ENCODE results near the gene IRF5. TPM values are rescaled to one million over a fixed set of nuclear protein-coding genes. Genes with fewer than 3 reads are reported as not detected.

Gene IRF5
- total RNA-seq, 1 experiment from 2014 or later: 0.74 TPM

DNA sequence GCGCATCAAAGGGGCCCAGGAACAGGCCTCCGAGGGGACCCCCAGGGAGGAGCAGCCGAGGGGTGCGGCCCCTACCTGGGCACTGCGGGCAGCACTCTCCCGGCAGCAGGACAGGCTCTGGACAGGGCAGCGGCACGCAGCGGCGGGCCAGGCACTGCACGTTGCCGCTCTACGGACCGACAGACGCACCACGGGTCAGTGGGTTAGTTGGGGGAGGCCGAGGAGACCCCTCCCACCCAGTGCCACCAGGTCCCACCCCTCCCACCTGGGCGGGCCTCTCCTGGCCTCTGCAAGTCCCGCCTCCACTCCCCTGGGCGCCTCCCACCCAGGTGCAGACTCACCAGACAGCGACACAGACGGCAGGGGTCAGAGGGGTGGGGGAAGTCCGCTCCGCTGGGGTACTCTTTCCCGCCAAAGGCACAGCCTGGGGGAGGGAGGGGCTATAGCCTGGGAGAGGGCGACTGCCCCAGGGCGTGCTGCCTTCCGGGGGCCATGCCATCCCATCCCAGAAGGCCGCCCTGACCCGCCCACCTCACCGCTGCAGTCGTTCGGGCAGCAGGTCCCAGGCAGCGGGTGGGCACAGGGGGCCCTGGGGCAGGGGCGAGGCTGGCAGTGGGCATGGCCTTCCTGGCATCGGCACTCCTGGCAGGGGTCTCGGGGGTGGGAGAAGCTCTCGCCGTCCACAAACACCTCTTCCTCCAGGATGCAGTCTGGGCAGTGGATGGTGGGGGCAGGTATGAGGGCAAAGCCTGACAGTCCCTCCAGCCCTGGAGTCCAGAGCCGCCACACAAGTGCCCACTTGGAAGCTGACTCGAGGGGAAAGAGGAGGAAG is 46.4 kb upstream of the IRF5 start:
- Histone ChIP-seq H4K20me1 (ENCODE audit: control insufficient read depth, insufficient read depth, insufficient read length) (no peaks in the 10 kb centered on the region), H3K27me3 (ENCODE audit: insufficient read depth, low read length) (no peaks in the 10 kb centered on the region), H3K4me2 (ENCODE audit: insufficient read depth, insufficient read length, low read length) (peak overlapping the region; percentile 61), H2BK12ac (ENCODE audit: insufficient read length, low read depth, low read length) (no peak overlapping the region), H4K5ac (ENCODE audit: insufficient read length, low read depth, low read length) (no peak overlapping the region), H3K79me1 (ENCODE audit: insufficient read depth, low read depth, low read length, poor library complexity, severe bottlenecking) (no peaks in the 10 kb centered on the region), H2BK120ac (ENCODE audit: low read depth, low read length, poor library complexity, severe bottlenecking) (no peak overlapping the region), H3K27ac (ENCODE audit: insufficient read length, low read depth, low read length) (no peak overlapping the region), H3K9me3 (ENCODE audit: control insufficient read depth, low read depth, low read length) (no peaks in the 10 kb centered on the region), H2BK5ac (ENCODE audit: insufficient read length, low read length) (no peak overlapping the region), H2AK5ac (ENCODE audit: insufficient read length, low read length) (no peak overlapping the region), H4K8ac (replicated peaks; ENCODE audit: insufficient read length, low read depth, low read length) (no peak overlapping the region), H3K79me2 (ENCODE audit: insufficient read depth, low read length) (no peaks in the 10 kb centered on the region), H3K23ac (ENCODE audit: insufficient read length, low read depth, low read length) (no peak overlapping the region), H3K23me2 (ENCODE audit: insufficient read length, low read depth, low read length, poor library complexity, severe bottlenecking) (peaks cover 9% of the 10 kb centered on the region), H3K18ac (ENCODE audit: insufficient read length, low read depth, low read length) (no peak overlapping the region), H4K91ac (ENCODE audit: insufficient read length, low read depth, low read length) (no peak overlapping the region), H3K14ac (ENCODE audit: insufficient read depth, low read length) (no peak overlapping the region), H2BK15ac (ENCODE audit: low read depth, low read length) (no peak overlapping the region), H3T11ph (ENCODE audit: low read length) (no peak overlapping the region), H3K56ac (ENCODE audit: insufficient read length, low read depth, low read length) (no peak overlapping the region), H3K4me1 (ENCODE audit: insufficient read depth, low read length) (no peaks in the 10 kb centered on the region), H3K9ac (ENCODE audit: extremely low read depth, insufficient read length, low read length) (no peak overlapping the region), H2BK20ac (ENCODE audit: low read depth, low read length, poor library complexity, severe bottlenecking) (no peak overlapping the region), H3K4ac (ENCODE audit: low read depth, low read length) (no peak overlapping the region), H2AFZ (ENCODE audit: low read length) (no peak overlapping the region)
- H3K27ac Mint-ChIP-seq: no peak overlapping the region
- WGBS (ENCODE audit: extremely low coverage, insufficient read length, low lambda C conversion rate): no CpG with 5 or more reads among the region's 41 CpGs
- H3K4me3 Mint-ChIP-seq: peak overlapping the region in 1 of 2 experiments; percentile 45; a peak in 3 of 5 replicates
- no peaks in the 10 kb centered on the region; a peak in 1 of 7 replicates for H3K36me3 Mint-ChIP-seq (ENCODE audit: insufficient read depth in 1 of 3, low read depth in 3 of 3)
- peaks cover 3 to 5% of the 10 kb centered on the region in 2 experiments; a peak in 2 of 4 replicates for H3K4me1 Mint-ChIP-seq
- H3K9me3 Mint-ChIP-seq: no peaks in the 10 kb centered on the region
- TF ChIP-seq, protein P1, sequence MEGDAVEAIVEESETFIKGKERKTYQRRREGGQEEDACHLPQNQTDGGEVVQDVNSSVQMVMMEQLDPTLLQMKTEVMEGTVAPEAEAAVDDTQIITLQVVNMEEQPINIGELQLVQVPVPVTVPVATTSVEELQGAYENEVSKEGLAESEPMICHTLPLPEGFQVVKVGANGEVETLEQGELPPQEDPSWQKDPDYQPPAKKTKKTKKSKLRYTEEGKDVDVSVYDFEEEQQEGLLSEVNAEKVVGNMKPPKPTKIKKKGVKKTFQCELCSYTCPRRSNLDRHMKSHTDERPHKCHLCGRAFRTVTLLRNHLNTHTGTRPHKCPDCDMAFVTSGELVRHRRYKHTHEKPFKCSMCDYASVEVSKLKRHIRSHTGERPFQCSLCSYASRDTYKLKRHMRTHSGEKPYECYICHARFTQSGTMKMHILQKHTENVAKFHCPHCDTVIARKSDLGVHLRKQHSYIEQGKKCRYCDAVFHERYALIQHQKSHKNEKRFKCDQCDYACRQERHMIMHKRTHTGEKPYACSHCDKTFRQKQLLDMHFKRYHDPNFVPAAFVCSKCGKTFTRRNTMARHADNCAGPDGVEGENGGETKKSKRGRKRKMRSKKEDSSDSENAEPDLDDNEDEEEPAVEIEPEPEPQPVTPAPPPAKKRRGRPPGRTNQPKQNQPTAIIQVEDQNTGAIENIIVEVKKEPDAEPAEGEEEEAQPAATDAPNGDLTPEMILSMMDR (conservative IDR thresholded peaks at IDR 0.05): no peak
- peaks cover 11% of the 10 kb centered on the region for H3K27me3 Mint-ChIP-seq (ENCODE audit: low read depth)
- DNase-seq: peak; percentile 82

All from H9 (cell line).